Glutamatergic neuron (in vitro differentiated cells): ENCODE measurements around the gene TEP1. TPM values are rescaled to one million over a fixed set of nuclear protein-coding genes. Genes with fewer than 3 reads are reported as not detected.
A peak's percentile ranks its signal among the peaks of the same experiment; 100 is the strongest.

ENCODE experiments used
- DNase-seq: peaks from one replicate; pipeline ENCODE4 v3.0.0; 2022
- H3K27ac Mint-ChIP-seq: one replicate; pipeline ENCODE4 v1.8.0; 2020; ENCODE audit warnings: mild to moderate bottlenecking, mixed read lengths, inconsistent platforms; ENCODE audit not compliant: unreplicated experiment
- H3K27me3 Mint-ChIP-seq: one replicate; pipeline ENCODE4 v1.8.0; 2020; ENCODE audit warnings: mild to moderate bottlenecking, moderate library complexity, mixed read lengths, inconsistent platforms; ENCODE audit not compliant: unreplicated experiment
- H3K36me3 Mint-ChIP-seq: one replicate; pipeline ENCODE4 v1.8.0; 2020; ENCODE audit warnings: mild to moderate bottlenecking, mixed read lengths, inconsistent platforms; ENCODE audit not compliant: unreplicated experiment
- H3K4me1 Mint-ChIP-seq: one replicate; pipeline ENCODE4 v1.8.0; 2020; ENCODE audit warnings: mild to moderate bottlenecking, low read depth, mixed read lengths, inconsistent platforms; ENCODE audit not compliant: unreplicated experiment
- H3K4me3 Mint-ChIP-seq: one replicate; pipeline ENCODE4 v1.8.0; 2020; ENCODE audit warnings: mild to moderate bottlenecking, mixed read lengths, inconsistent platforms; ENCODE audit not compliant: unreplicated experiment
- H3K9me3 Mint-ChIP-seq: one replicate; pipeline ENCODE4 v1.8.0; 2020; ENCODE audit warnings: mild to moderate bottlenecking, moderate library complexity, mixed read lengths, inconsistent platforms; ENCODE audit not compliant: unreplicated experiment
- total RNA-seq: library from RNA; stranded (reverse); fragmentation: NEBNext Ultra II Directional; extraction: Animal tissue kit (Norgen Biotek cat#: 25700); gene quantifications from one replicate; pipeline ENCODE4 v1.2.1, GENCODE V29; 2021; ENCODE audit not compliant: unreplicated experiment
- TF ChIP-seq, protein P1 (sequence below): fragments of 200-600 bp; sonication (generic); IDR thresholded peaks from one replicate; pipeline ENCODE4 v1.5.0; 2021; ENCODE audit not compliant: partially characterized antibody, unreplicated experiment

The TEP1 gene
- total RNA-seq, 1 donor from 2014 or later, result 22.7 TPM

DNA sequence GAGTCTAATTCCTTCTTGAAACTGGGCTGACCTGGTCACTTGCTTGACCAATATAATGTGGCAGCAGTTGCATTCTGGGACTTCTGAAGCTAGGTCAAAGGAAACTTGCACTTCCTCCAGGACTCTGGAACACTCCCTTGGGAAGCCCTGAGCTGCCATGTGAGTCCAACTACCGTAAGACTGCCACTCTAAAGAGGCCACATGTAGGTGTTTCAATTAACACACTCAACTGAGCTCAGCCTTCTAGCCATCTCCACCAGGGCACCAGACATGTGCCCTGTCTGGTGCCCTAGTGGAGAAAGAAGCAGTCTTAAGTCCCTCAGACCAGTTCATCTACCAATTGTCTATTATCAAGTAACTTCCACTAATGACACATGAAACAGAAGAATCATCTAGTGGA is 6.1 kb upstream of the TEP1 start:
- H3K36me3 Mint-ChIP-seq, result no peaks in the 10 kb centered on the region
- no peak overlapping the region for H3K4me3 Mint-ChIP-seq
- no peak for DNase-seq
- peaks cover 4% of the 10 kb centered on the region for H3K9me3 Mint-ChIP-seq
- H3K4me1 Mint-ChIP-seq, result no peaks in the 10 kb centered on the region
- no peaks in the 10 kb centered on the region for H3K27me3 Mint-ChIP-seq
- H3K27ac Mint-ChIP-seq, result no peak overlapping the region
- TF ChIP-seq, protein P1, sequence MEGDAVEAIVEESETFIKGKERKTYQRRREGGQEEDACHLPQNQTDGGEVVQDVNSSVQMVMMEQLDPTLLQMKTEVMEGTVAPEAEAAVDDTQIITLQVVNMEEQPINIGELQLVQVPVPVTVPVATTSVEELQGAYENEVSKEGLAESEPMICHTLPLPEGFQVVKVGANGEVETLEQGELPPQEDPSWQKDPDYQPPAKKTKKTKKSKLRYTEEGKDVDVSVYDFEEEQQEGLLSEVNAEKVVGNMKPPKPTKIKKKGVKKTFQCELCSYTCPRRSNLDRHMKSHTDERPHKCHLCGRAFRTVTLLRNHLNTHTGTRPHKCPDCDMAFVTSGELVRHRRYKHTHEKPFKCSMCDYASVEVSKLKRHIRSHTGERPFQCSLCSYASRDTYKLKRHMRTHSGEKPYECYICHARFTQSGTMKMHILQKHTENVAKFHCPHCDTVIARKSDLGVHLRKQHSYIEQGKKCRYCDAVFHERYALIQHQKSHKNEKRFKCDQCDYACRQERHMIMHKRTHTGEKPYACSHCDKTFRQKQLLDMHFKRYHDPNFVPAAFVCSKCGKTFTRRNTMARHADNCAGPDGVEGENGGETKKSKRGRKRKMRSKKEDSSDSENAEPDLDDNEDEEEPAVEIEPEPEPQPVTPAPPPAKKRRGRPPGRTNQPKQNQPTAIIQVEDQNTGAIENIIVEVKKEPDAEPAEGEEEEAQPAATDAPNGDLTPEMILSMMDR, result no peak

DNA sequence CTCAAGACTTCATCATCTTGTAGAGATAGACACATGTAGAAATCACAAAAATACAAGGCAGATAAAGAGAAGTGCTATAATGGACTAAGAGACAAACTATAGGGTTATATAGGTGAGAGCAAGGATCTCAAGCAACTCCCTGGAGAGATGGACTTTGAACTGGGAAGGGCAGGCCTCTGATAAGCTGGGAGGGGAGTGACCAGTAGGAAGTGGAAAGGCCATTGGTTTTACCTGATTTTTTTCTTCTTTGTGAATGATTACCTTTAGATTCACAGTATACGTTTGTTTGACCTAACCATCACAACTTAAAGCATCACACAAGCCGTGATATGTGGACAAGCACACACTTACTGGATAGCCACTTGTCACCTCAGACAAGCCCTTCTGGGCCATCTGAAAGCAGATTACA is 5.2 kb upstream of the TEP1 start:
- no peak overlapping the region for H3K4me3 Mint-ChIP-seq
- H3K27me3 Mint-ChIP-seq, result no peaks in the 10 kb centered on the region
- no peak for DNase-seq
- H3K27ac Mint-ChIP-seq, result no peak overlapping the region
- TF ChIP-seq, protein P1, result no peak
- no peaks in the 10 kb centered on the region for H3K4me1 Mint-ChIP-seq
- H3K36me3 Mint-ChIP-seq, result no peaks in the 10 kb centered on the region
- peaks cover 6% of the 10 kb centered on the region for H3K9me3 Mint-ChIP-seq

DNA sequence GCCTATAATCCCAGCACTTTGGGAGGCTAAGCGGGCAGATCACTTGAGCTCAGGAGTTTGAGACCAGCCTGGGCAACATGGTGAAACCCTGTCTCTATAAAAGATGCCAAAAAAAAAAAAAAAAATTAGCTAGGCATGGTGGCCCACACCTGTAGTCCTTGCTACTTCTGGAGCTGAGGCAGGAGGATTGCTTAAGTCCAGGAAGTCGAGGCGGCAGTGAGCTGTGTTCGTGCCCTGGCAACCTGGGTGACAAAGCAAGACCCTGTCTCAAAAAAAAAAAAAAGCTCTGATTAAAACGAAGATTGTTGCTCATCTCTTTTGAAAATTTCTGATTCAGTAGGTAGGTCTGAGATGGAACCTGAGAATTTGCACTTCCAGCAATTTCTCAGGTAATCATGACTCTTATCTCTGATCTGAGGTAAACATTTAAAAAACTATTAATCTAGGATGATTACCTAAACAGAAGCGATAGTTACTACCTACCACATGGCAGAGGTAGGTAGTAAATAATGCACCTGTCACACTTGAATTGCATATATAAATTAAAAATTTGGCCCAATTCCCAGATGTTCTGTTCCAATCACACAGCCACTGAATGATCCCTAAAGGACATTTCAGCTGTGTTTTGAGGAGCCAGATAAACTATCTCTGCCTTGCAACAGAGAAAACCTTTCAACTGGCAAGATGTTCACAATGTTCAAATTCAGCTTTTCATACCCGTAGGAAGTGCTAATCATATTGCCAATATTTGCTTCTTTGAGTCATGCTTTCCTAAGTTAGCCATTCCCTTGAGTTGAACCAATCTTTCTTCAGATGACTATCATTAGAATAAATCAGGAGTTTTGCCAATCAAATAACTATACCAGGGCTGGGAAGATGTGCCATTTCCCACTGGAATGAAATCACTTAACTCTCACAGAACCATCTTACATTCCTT is 4.2 kb upstream of the TEP1 start:
- no peaks in the 10 kb centered on the region for H3K36me3 Mint-ChIP-seq
- H3K27ac Mint-ChIP-seq, result no peak overlapping the region
- TF ChIP-seq, protein P1, result no peak
- H3K27me3 Mint-ChIP-seq, result no peaks in the 10 kb centered on the region
- no peaks in the 10 kb centered on the region for H3K4me1 Mint-ChIP-seq
- peaks cover 6% of the 10 kb centered on the region for H3K9me3 Mint-ChIP-seq
- no peak for DNase-seq
- H3K4me3 Mint-ChIP-seq, result no peak overlapping the region

DNA sequence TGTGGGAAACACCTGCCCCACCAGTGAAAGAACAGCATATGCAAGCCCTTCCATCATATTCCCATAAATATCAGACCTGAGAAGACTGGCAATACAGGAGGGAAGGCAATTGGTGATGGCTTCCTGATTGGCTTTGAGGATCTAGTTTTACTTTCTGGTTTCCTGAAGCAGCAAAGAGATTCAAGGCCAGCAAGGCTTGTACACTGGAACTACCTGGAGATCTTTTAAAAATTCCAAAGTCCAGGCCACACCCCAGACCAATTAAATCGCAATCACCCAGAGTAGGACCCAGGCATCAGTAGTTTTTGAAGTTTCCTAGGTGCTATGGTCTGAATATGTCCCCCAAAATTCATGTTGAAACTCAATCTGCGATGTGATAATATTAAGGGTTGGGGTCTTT is 2.9 kb upstream of the TEP1 start:
- TF ChIP-seq, protein P1, result no peak
- Mint-ChIP-seq H3K36me3 (no peaks in the 10 kb centered on the region), H3K4me1 (no peaks in the 10 kb centered on the region), H3K9me3 (peaks cover 6% of the 10 kb centered on the region), H3K27ac (no peak overlapping the region), H3K4me3 (no peak overlapping the region), H3K27me3 (no peaks in the 10 kb centered on the region)
- DNase-seq, result no peak

DNA sequence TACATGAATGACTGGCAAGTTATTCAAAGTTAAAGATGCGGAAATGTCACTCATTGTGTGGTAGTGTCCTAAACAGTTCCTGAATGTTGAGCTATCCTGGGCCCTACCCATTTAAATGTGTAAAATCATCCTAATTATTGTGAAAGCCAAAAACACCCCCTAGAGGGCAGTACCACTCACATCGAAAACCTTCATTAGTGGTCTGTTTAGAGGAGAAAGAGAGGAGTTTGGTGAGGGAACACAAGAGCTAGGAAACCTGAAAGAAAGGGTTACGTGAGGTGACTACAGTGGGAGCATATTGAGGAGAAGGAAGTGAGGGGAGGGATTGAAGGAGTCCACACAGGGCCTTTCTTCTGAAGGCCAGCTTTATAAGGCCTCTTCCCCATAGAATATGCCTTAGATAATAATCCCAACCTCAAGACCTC is 2.5 kb upstream of the TEP1 start:
- Mint-ChIP-seq H3K27me3 (no peaks in the 10 kb centered on the region), H3K4me3 (no peak overlapping the region), H3K9me3 (peaks cover 6% of the 10 kb centered on the region), H3K4me1 (no peaks in the 10 kb centered on the region), H3K36me3 (no peaks in the 10 kb centered on the region), H3K27ac (no peak overlapping the region)
- TF ChIP-seq, protein P1, result peak; percentile 75
- no peak for DNase-seq
